Endometrial microvascular endothelial cells (primary cell): Measurements from ENCODE around the gene HRC. TPM values are rescaled to one million over a fixed set of nuclear protein-coding genes. Genes with fewer than 3 reads are reported as not detected.

Source experiments
- in situ Hi-C: cut with HindIII; loops from 2 replicates; pipeline ENCODE4 v1.10.0; 2017; ENCODE audit warnings: low sequenced_read_pairs, low pct_unique_long_range_greater_than_20kb; ENCODE audit errors: inconsistent ontology term
- total RNA-seq: library from RNA; depleted of rRNA; stranded (reverse); fragments of >200 nt; gene quantifications from one replicate; pipeline ENCODE4 v1.2.3, GENCODE V29; 2015; ENCODE audit errors: inconsistent ontology term

HRC gene
- total RNA-seq, 1 donor from 2014 or later = not detected

DNA sequence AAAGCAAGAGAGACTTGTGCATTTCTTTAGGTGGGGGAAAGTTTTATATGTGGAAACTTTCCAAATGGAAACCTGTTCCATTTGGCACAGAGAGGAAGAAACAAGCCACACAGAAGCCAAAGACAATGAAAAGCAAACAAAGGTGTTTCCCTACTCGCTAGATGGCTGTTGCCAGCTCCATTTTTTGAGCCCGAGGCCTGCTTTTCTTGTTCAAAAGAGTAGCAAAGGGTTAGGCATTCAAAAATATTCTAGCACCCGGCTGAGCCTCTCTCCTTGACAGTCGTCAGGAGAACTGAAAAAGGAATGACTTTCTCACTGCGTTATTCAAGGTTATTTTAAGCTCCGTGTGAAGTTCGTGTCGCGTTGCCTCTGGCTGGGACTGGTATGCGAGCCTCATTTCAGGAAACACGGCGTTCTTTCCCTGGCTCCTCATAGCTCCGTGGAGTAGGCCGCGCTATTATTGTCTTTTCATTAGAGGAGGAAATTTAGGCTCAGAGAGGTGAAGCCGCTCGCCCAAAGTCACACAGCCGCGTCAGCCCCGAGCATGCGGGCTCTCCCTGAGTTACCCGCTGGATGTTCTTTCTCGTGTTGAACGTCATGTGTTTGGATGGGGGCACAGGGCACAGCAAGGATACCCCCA is 10.0 kb upstream of the HRC start:
- in situ Hi-C loops = no loop called here

DNA sequence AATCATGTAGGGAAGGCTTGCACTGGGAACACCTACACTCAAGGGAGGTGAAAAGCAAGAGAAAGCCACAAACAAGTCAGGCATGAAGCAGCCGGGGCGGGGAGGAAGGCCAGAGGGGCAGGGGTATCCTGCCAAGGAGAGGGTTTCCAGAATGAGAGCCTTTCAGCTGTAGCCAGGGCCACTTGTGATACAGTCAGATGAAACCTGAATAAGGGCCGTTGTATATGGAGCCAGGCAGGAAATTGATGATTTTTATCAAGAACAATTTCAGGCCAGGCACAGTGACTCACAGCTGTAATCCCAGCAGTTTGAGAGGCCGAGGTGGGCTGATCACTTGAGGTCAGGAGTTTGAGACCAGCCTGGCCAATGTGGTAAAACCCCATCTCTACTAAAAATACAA is 6.8 kb upstream of the HRC start:
- in situ Hi-C loops = no loop called here

DNA sequence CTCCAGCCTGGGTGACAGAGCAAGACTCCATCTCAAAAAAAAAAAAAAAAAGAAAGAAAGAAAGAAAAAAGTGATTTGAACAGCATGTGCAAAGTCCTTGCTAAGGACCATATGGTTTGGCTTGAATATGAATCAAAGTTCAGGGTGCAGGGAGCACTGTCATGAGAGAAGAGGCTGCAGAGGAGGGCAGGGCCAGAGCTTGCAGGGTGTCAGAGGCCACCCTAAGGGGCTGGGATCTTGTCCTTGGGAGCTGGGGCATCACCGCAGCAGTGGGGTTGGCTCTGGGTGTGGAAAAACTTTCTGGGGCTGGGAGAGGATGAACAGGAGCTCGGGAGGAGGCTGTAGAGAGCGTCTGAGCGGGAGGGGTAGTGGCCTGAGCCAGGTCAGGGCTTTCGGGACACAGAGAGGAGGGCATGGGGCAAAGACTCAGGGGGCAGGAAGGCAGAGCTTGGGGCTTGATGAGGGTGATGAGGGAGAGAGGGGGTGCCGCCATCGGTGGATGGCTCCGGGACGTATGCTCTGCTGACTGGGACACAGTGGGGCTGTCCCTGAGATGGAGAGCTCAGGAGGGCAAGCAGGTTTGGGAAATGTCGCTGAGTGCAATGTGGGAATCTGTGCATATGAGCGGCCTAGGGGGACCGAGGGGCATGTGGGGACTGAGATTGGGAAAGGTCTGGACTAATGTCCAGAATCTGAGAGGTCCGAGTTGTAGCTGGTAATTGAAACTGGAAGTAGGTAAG is 5.4 kb upstream of the HRC start:
- in situ Hi-C loops = no loop called here

DNA sequence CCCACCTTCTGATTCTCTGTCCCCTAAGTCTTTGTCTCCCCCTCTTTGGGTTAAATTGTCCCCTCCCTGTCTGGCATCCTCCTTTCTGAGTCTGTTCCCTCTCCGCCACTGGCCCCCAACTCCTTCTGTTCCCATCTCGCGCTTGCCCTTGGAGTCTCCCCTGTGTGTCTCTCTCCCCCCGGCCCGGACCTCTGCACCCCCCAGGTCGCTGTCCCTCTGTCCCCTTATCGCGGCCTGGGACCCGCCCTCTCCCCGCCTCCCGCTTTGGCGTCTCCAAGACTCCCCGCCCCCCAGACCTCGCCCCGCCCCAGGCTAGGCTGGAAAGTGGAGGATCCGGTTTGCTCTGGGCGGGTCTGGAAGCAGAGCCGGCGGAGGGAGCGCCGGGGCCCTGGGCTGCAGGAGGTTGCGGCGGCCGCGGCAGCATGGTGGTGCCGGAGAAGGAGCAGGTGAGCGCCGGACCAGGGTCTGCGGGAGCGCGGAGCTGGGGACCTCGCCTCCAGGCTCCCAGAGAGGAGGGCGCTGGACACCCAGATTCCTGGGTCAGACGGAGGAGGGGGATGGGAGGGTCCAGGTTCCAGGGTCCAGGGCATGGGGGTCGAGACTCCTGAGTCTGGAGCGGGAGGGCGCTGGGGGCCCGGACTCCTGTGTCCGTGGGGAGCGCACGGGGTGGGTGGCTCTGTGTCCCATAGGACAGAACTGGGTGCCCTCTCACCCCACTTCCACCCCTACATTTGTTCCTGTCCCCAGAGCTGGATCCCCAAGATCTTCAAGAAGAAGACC is 2.4 kb upstream of the HRC start, which contains the start of gene TRPM4:
TSS of gene TRPM4 (plus strand) at position 348 of the 780 bp plus-strand sequence. CDS start at position 423, 75 bp downstream.
- in situ Hi-C loops = no loop called here

DNA sequence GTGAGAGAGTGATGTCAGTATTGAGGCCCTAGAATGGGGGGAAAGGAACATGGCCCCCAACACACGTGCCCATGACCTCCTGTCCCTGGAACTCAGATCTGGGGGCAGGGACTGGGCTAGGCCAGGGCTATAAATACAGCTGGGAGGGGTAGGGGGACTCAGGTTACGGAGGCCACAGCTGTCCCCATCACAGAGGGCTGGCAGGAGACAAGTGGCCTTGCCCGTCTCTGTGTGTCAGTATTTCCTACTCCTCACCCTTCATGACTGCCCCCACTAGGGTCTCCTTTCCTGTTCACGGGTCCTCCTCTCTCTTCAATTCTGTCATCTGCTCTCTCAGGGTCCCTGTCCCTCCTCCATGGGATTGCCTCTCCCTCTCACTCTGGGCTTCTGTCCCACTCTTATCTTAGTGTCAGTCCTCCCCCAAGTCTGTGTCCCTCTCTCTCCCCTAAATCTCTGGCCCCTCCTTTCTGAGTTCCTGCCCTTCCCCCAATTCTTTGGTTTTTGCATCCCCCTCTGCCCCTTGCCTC is 687 bp upstream of the HRC start:
- in situ Hi-C loops = no loop called here

DNA sequence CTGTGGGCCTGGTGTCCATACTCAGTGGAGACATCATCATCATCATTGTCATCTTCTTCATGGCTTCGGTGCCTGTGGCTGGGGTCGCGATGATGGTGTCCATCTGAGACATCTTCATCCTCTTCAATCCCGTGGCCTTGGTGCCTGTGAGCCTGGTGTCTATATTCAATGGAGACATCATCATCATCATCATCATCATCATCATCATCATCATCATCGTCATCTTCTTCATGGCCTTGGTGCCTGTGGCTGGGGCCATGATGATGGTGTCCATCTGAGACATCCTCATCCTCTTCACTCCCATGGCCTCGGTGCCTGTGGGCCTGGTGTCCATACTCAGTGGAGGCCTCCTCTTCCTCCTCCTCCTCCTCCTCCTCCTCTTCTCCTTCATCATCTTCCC is 917 bp downstream of the HRC start:
- in situ Hi-C loops = no loop called here

DNA sequence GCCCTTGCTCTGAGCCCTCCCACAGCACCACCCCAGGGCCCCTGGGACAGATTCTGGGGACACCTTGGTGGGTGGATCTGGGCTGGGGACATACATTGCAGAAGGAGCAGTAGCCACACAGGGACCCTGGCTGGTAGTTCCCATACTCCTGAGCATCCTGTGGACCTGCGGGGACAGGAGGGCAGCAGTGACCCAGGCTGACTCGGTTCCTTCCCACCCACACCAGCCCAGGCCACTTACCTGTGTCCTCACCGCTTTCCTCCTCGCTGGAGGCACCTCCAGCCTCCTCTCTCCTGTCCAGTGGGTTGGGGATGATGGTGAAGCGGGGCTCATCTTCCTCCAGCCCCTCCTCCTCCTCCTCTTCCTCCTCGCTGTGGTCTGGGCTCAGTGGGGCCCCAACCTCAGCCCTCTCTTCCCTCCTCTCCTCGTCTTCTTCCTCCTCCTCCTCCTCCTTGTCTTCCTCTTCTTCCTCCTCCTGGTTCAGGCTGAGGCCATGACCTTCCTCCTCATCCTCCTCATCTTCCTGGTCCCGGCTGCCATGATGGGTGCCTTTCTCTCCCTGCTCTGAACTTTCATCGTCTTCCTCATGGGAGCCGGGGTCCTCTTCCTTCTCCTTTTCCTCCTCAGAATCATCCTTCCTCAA is 1.9 kb downstream of the HRC start:
- in situ Hi-C loops = no loop called here

DNA sequence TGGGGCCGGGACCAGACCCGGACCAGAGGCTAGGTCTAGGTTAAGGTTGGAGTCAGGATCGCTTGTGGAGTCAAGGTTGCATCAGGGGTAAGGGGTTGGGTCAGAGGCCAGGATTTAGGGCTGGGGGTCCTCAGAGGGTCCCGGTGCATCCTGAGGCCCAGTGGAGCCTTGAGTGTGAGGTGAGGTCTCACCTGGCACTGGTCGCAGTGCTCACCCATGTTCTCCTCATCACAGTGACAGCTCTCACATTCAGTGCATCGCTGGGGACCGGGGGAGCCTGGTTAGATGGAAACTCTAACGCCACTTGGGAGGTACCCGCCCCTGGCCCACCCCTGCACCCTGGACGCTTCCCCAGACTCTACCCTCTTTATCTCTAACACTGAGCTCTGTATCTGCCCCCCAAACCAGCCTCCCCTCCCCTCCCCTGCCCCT is 3.1 kb downstream of the HRC start:
- in situ Hi-C loops = no loop called here

DNA sequence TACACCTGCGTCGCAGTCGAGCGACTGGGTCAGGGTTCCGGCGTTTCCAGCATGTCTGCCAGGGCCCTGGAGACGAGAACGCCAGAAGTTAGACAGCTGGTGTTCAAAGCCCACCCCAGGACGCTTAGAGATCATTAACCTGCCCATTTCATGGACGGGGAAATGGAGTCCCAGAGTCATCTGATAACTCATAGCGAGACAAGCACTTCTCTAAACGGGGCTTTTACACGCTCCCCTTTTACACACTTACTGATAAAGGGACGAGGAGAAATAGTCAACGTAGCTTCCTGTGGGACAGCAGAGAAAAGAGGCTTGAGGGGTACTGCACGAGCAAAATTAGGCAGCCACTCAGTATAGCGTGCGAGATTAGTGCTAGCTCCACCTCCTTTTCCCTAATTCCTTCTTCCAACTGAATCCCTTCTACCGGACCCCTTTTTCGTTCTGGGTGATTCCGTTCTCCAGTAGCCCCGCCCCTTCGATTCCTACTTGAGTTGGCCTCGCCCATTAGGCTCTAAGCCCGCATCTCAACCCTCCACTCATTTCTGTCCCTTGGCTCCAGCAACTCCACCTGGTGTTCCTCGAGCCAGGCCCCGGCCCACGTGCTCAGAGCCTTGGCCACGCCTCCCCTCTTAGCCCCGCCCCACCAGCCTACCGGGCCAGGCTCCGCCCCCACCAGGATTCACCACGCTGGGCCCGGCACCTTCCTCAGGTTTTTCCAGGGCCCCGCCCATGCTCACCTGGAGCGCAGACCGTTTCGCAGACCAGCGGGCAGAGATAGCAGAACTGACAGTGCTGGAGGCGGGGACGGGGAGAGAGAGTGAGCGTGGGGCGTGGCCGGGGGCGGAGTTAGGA is 3.7 kb downstream of the HRC start:
- in situ Hi-C loops = no loop called here

DNA sequence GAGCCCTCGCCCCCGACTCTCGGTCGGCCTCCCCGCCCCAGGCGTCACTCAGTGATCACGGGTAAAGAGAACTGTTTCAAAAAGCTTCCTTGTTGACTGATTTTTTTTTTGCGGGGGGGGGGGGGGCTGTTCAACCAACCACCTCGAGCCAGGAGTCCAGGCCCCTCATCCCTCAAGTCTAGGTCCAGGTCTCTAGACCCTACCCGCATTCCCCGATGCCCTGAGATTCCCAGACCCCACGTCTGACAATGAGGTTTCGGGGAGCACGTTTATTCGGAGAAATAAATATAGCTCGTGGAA is 4.3 kb downstream of the HRC start:
- in situ Hi-C loops = no loop called here

DNA sequence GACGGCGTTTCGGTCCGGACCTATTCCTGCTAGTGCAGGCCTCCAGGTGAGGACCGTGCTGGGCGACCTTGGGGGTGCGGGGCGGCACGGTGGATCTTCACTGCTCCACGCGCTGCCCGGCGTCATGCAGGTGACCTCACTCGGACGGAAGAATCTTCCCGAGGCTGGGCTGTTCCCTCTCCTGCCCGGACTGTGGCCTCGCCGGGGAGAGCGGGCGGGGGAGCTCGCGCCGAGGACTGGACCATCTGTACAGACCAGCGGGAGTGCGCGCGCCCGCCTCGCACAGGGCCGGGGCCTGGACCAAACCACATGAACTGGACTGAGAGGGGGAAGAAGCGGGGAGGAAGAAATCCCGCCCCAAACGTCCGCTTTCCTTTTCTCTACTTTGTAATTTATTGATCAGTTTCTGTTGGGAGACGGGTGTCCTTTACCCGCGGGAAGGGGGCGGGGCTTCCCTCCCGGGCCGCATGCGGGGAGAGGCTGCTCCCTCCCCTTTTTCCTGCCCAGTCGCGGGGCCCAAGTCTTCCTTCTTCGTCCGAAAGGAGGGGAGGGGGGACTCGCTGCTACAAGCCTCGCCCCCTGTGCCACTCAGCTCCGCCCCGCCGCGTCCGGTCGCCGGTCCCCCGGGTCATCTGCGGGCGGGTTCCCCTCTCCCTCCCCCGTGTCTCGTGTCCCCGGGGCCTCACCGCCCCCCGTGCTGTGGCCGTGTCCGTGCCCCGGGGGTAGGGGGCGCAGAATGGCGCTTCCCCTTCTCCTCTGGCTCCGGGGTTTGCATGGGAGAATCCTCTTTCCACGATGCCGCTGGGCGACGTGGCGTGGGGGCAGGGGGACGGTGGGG is 4.9 kb downstream of the HRC start:
- in situ Hi-C loops = no loop called here

DNA sequence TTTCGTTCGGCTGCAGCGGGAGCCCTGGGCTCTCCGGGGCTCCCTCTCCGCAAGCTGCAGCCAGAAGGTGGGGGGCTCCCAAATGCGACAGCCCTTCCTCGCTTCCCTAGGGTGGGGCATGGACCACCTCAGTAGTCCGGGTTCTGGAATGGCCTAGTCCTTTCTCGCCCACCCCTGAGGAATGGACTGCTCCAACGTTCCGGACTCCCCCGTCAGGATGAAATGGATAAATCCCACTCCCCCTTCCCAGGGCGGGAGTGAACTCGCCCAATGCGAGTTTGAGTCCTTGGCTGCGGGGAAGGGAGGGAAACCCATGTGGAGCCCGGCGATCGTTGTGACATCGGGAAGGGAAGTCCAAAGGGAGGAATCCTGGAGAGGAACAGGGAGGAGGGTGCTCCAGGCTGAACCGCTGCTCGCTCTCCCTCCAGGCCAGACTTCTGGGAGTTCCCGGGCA is 5.5 kb downstream of the HRC start:
- in situ Hi-C loops = loop anchor here (10.0 kb wide), 1 partner anchor 45 kb away; no protein-coding TSS in a partner anchor

DNA sequence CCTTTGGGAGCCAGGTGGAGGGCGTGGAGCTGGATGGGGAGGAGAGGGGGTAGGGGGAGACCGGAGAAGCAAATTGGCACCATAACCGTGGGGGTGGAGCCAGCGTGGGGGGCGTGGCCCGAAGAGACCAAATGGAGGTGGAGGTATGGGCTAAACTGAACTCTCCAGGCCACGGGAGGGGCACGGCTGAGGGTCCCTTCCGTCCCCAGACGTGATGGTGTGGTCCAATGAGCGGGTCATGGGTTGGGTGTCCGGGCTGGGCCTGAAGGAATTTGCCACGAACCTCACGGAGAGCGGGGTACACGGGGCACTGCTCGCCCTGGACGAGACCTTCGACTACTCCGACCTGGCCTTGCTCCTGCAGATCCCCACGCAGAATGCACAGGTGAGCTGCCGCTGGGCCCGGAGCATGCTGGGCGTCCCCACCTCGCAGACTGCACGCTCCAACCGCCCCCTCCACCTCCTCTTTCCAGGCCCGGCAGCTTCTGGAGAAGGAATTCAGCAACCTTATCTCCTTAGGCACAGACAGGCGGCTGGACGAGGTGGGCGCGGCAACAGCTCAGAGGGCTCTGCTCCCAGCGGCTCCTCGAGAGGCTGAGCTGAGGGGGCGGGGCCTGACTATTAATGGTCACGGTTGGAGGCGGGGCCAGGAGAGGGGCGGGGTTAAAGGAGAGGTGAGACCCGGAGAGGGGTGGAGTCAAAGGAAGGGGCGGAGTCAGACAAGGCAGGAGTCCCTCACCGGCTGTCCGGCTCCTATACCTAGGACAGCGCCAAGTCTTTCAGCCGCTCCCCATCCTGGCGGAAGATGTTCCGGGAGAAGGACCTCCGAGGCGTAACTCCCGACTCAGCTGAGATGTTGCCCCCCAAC is 6.2 kb downstream of the HRC start:
- in situ Hi-C loops = loop anchor here (10.0 kb wide), 1 partner anchor 46 kb away; no protein-coding TSS in a partner anchor

DNA sequence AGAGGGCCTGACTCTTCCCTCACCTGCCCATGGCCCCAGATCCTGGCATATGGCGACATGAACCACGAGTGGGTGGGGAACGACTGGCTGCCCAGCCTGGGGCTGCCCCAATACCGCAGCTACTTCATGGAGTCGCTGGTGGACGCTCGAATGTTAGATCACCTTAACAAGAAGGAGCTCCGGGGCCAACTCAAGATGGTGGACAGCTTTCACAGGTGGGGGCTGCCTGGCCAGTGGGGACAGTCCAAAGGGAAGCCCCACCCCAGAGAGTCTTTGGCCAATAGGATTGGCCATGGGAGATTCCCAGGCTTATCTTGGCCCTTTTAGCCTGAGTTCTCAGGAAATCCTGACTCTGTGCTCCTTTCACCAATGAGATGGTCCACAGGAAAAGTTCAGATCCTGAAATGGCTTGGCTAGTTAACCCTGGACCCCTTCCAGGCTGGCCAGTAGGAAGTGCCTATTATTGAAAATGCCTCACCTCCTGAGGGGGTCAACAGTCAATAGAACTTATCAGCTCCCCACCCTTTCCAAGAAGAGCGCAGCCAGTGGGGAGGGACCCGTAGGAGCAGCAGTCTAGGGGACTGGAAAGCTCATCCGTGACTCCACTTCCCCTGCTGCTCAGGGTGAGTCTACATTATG is 7.0 kb downstream of the HRC start:
- in situ Hi-C loops = loop anchor here (10.0 kb wide), 1 partner anchor 47 kb away; no protein-coding TSS in a partner anchor

DNA sequence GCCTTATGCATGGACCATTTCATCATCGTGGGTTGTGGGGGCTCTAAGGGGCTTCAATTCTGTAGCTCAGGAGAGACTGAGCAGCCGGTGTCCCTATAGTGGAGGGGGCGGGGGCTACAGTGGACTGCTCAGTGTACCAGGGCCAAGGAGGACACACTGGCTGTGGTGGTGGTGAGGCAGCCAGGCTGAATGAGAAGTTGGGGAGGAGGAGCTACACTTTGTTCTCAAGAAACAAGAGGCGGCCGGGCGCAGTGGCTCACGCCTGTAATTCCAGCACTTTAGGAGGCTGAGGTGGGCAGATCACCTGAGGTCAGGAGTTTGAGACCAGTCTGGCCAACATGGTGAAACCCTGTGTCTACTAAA is 8.8 kb downstream of the HRC start:
- in situ Hi-C loops = loop anchor here (10.0 kb wide), 1 partner anchor 48 kb away; no protein-coding TSS in a partner anchor
